Measurements from ENCODE around the gene DDX3X. TPM values are rescaled to one million over a fixed set of nuclear protein-coding genes. Genes with fewer than 3 reads are reported as not detected.
A peak's percentile ranks its signal among the peaks of the same experiment; 100 is the strongest.
"Not testable (repeated sequence)": the region's sequence is repeated elsewhere in the genome, so short reads cannot be mapped to it uniquely, and the experiment has no call there.

Gene DDX3X
- 100 to 1,000 TPM; 208 to 295 (median 278) TPM for total RNA-seq

GRCh38 chrX:41333744-41334362 lies at the start of gene DDX3X:
Gene DDX3X (plus strand): TSS chrX:41334162. CDS start chrX:41334253, 91 bp downstream.
- intact Hi-C loops (cut with DNase I) = loop anchor here (10.0 kb wide), 1 partner anchor 249 kb away; the partner anchor contains the start of gene USP9X
- DNase-seq = peak; percentile 72 to 75
- peak; percentile 98 to 99 for TF ChIP-seq POLR2A (IDR thresholded peaks at IDR 0.05)
- peak in 3 of 6 experiments; percentile 27 to 39 (median 32) for TF ChIP-seq CTCF (IDR thresholded peaks at IDR 0.05)
- H3K27me3 ChIP-seq = no peaks in the 10 kb centered on the region
- 0 to 1% methylated on average over 16 to 33 of the region's 47 CpGs for WGBS, 2 donors
- H3K9me3 ChIP-seq = no peaks in the 10 kb centered on the region
- H3K36me3 ChIP-seq = peaks cover 0 to 2% of the 10 kb centered on the region in 2 donors
- peak within 1 kb of the TSS; percentile 53 to 98 (median 93) for H3K4me3 ChIP-seq (replicated peaks in 1 of 3)
- peaks cover 20 to 38% of the 10 kb centered on the region in 2 donors for H3K4me1 ChIP-seq
- H3K27ac ChIP-seq = peak within 1 kb of the TSS; percentile 100

DNA sequence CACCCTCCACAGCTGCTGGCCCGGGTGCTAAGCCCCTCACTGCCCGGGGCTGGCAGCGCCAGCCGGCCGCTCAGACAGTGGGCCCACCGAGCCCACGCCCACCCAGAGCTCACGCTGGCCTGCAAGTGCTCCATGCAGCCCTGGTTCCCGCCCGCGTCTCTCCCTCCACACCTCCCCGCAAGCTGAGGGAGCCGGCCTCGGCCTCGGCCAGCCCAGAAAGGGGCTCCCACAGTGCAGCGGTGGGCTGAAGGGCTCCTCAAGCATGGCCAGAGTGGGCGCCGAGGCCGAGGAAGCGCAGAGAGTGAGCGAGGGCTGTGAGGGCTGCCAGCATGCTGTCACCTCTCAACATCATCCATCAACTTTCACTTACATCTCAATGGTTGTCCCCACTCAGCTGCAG lies 48.0 kb upstream of the DDX3X start:
- WGBS, 2 donors = 91 to 100% methylated on average over 1 to 18 of the region's 21 CpGs
- H3K27me3 ChIP-seq; H3K4me1 ChIP-seq; H3K36me3 ChIP-seq; H3K27ac ChIP-seq; DNase-seq; intact Hi-C loops (cut with DNase I); H3K4me3 ChIP-seq (replicated peaks in 1 of 3); H3K9me3 ChIP-seq: not testable (repeated sequence)

GRCh38 chrX:41288641-41289040 lies 45.3 kb upstream of the DDX3X start:
- H3K4me3 ChIP-seq (replicated peaks in 1 of 3) = no peak overlapping the region
- intact Hi-C loops (cut with DNase I) = no loop called here
- no CpG with 5 or more reads among the region's 6 CpGs for WGBS, 2 donors

GRCh38 chrX:41289095-41289494 lies 44.9 kb upstream of the DDX3X start:
- Histone ChIP-seq H3K36me3 (no peaks in the 10 kb centered on the region), H3K4me1 (no peaks in the 10 kb centered on the region), H3K27me3 (no peaks in the 10 kb centered on the region), H3K4me3 (replicated peaks in 1 of 3) (no peak overlapping the region), H3K9me3 (no peaks in the 10 kb centered on the region), H3K27ac (no peak overlapping the region)
- no peak for DNase-seq
- 35 to 83% methylated on average over 2 of the region's 3 CpGs for WGBS, 2 donors
- intact Hi-C loops (cut with DNase I) = no loop called here
- TF ChIP-seq CTCF (IDR thresholded peaks at IDR 0.05) (no peak), POLR2A (IDR thresholded peaks at IDR 0.05) (no peak)

More at GRCh38 chrX:41288641-41289040, 45.3 kb upstream of the DDX3X start:
- no peaks in the 10 kb centered on the region for H3K4me1 ChIP-seq
- H3K36me3 ChIP-seq = no peaks in the 10 kb centered on the region
- no peak for DNase-seq
- no peaks in the 10 kb centered on the region for H3K27me3 ChIP-seq
- H3K27ac ChIP-seq = no peak overlapping the region
- TF ChIP-seq POLR2A (IDR thresholded peaks at IDR 0.05) (no peak), CTCF (IDR thresholded peaks at IDR 0.05) (no peak)
- no peaks in the 10 kb centered on the region for H3K9me3 ChIP-seq

GRCh38 chrX:41291309-41291708 lies 42.7 kb upstream of the DDX3X start:
- Histone ChIP-seq H3K36me3 (no peaks in the 10 kb centered on the region), H3K4me3 (replicated peaks in 1 of 3) (no peak overlapping the region), H3K4me1 (no peaks in the 10 kb centered on the region), H3K27me3 (no peaks in the 10 kb centered on the region), H3K9me3 (no peaks in the 10 kb centered on the region), H3K27ac (no peak overlapping the region)
- intact Hi-C loops (cut with DNase I) = no loop called here
- DNase-seq = no peak
- TF ChIP-seq CTCF (IDR thresholded peaks at IDR 0.05) (no peak), POLR2A (IDR thresholded peaks at IDR 0.05) (no peak)
